DMS53 treated with DMSO at 0.1 percent for 48 hours (cell line): ENCODE measurements around the gene GRM8.

Experiments used
- DNase-seq: peaks from one replicate; lab custom pipeline; 2025; ENCODE audit not compliant: unreplicated experiment; lab: John Stamatoyannopoulos, UW

GRM8 gene

DNA sequence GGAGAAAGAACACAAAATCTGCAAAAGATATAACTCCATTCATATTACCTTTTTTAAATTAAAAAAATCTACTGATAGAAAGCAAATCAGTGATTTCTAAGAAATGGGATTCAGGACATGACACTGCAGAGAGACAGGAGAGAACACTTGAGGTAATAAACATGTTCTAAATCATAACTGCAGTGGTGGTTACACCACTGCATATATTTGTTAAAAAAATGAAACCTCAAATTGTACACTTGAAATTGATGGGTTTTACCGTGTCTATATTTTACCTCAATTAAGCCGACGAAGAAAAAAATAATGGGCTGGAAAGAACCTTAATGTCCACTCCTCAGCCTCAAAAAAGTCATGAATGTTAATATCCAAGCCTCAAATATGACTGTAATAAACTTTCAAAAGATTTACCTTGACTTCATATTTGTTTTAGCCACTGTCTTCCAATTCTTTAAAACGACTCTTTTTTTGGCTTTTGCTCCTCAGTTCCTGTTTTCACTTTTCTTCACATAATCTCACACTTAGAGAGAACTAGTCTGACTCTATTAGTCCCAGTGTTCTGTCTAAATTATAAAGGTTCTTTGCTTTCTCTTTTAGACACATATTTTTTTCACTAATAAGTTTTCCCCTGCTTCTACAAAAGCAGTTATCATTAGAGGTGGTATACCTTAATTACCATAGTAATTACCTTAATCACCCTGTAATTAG lies 502.4 kb downstream of the GRM8 start:
- no peak for DNase-seq

DNA sequence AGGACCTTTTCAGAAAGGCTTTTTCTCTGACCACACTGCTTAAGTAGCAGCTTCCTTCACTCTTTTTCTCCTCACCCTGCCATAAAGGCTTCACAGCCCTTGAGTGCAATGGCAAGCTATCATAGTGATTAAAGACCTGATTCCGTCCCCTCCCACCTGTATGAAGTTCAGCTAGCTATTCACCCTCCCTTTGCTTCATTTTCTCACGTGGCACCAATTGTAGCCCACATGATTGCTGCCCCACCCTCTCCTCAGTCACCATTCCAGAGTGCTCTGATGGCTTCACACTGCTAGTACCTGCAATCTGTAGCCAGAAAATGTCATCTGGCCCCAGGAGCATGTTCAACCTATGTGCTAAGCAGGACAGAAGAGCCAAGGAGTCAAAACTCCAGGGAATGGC lies 523.8 kb downstream of the GRM8 start:
- DNase-seq, result no peak

DNA sequence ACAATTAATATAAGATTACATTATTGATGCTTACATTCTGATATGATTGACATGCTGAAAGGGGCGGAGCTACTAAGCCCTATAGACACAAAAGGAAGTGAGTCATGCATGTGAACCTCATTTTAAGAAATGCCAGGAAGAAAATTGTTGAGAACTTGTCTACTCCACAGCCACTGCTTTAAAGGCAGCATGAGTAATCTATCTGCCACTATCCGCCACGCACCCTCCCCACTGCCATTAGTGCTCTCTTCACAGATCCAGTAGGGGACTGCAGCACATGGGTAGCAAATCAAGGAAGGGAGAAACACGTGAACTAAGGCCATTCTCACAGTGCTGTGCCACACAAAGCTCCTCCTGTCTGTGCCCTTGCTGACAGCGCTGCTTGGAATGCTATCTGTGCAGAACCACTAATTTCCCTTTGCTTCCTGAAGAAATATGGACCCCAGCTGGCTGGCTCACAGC lies 524.8 kb downstream of the GRM8 start:
- DNase-seq, result no peak

DNA sequence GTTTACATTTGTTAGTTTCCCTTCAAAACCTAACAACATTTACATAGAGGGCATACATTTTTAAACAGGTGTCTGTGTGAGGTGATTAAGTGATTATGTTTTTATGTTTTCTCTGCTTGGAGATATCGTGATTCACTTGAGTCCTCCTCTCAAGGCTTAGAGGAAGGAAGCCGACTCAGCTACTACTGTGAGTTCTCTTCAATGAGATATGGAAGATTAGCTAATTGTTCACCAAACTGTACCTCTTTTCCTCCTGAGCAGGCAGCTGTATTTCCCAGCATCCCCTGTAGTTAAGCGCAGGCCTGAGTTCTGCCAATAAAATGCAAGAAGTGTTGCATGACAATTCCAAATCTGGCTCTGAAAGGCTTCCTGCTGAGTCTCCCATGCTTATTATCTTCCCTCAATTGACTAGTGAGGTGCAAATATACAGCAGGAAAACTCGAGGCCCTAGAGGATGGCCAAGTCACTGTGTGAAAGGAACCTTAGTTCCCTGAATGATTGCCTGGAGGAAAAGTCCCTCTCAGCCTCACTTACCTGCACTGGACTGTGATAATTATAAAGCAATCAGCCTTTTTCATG lies 528.7 kb downstream of the GRM8 start:
- DNase-seq, result no peak

DNA sequence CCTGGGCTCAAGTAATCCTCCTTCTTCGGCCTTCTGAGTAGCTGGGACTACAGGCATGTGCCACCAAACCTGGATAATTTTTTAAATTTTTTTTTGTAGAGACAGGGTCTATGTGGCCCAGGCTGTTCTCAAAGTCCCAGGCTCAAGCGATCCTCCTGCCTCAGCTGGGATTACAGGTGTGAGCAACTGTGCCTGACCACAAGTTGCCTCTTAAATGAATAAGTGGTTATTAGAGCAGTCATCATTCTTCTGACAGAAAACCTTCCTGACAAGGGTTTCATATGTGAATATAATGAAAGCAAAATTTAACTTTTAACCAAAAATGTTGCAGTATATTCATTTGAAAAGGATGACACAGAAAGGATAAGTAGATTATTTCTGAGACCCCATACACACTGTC lies 532.5 kb downstream of the GRM8 start:
- DNase-seq, result no peak

DNA sequence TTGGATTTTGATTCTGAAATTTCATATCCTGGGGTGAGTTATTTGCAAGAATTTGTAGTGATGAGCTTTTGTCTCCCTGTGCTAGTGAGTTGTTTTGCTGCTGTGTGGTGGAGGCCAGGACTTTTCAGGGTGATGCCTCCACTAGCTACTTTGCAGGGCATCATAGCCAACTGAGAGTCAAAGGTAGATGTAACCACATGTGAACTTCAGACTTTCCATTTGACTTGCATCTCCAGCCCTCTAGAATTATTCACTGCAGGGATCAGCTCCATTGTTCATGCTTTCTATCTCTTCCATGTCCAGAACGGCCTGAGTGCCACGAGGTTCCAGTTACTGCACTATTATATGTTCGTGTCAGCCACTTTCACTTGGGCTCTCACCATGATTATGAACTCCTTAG lies 534.3 kb downstream of the GRM8 start:
- DNase-seq, result no peak

DNA sequence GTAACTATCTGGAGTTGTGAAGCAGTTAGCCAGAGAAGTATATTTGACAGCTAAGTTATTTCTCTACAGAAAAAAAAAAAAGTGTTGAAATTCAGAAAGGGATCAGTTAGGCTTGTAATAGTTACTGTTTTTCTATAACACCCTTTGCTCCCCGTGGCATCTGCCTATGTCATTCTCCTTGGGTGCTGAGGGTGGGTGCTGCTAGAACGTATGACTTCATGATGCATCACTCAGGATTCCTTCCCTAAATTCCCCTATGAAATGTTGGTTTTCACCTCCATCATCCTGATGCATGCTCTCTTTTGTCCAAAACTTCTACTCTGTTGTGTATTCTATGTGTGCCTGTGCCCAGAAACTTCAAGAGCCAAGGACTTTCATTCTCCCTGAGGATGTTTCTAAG lies 536.4 kb downstream of the GRM8 start:
- DNase-seq, result no peak

DNA sequence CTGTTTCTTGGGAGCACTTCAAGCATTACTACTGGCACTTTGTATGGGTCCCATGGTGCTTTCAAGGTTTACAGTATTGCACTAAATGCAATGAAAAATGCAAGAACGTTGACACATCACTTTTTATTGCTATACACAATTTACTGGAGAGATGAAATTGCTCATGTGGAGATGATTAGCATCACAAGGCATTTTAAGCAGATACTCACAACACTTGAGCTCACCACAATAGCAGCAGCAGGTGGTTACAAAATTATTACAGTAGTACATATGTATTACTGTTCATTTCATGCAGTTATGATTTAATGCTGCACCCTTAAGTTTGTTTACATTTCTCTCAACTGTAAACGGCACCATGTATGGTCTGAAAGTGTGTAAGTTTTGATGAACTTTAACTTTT lies 537.7 kb downstream of the GRM8 start:
- peak; percentile 70 for DNase-seq

DNA sequence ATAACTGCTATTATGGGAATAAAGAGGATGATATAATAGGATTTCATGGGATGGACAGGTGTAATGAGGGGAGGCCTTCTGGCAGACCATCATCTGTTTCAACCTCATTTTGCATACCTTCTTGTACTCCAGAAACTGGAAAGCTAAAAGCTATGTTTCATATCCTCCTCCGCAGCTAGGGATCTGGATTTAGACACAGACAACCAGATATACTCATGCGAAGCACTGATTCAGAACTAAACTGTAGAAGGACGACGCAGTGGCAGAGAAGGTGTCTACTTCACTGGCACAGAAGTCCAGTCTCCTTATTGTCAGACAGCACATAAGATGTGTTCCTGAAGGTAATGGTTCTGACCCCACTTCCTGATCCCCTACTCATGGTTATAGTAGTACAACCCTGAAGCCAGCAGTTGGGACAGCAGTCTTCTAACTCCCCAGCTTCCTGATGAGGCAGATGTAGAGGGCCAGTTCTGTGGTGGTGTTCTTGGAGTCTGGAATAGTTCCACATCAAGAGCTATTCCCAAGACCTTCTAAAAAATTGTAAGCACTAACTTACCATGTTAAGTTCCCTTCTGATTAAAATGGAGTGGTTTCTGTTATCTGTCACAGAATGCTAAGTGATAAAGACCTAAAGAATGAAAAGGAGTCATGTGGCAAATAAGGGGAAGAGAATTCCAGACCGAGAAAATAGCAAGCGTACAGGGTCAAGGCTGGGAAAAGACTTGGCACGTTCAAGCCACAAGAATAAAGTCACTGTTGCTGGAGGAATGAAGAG lies 550.3 kb downstream of the GRM8 start:
- no peak for DNase-seq

DNA sequence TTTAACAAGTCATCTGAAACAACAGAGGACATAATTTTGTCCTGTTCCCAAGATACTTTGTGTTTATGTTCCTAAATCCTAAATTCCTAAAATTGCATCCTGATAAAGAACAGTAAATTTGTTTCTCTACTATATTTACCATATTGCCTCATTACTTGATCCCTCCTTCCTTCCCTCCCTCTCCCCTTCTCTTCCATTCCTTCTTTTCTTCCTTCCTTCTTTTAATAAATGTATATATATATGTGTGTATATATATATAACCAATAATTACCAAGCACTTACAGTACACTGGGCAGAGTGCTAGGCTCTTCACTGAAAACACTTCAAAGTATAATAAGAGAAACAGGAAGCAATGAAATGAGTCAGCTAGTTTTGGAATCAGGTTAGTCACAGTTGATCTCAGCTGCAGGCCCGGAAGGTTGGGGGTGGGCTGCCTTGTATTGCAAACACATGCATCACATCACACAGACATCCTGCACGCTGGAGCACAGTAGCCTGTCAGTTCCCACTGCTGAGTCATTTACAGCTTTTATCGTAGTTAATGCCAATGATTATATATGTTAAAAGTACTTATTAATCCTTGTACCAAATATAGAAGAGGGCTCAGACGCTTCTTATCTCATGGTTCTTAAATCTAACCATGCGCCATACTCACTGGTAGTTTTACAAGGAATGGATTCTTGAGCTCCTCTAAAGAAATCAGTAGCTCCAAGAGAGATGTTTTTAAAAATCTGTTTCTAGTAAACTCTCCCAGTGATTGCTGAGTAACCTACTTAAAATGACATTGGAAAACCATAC lies 551.7 kb downstream of the GRM8 start:
- peak; percentile 97 for DNase-seq

DNA sequence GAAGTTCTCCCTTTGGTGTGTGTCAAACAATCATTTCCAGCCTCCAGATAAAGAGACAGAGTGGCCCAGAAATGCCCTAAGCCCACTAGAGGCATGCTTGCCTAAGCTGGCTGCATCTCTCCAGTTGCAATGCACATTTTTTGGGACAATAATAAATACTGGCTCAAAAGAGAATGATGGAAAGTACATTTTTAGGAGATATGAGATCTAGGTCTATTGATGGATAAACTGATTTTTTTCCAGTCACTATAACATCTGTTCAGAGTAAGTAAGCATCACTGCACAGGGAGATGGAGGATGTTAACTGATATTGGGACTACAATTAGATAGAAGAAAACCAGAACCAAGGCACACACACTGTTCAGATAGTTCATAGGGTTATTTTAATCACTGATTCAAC lies 553.0 kb downstream of the GRM8 start:
- no peak for DNase-seq

DNA sequence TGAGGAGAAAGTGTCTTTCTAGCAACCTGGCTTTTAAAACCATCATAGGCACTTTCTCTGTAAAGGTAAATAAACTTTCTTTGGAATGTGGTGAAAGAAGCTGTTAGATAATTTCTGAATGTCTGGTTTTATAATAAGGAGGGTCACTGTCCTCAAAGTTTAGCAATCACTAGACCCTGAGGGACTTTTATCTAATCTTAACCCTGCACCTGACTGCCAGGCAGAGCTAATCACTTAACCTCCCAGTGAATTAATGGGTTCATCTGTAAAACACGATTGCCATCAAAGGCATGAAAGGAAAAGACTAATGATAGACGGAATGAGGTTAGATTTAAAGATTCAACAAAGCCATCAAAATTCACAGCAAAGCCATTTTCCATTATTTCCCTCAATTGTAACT lies 553.8 kb downstream of the GRM8 start:
- no peak for DNase-seq

DNA sequence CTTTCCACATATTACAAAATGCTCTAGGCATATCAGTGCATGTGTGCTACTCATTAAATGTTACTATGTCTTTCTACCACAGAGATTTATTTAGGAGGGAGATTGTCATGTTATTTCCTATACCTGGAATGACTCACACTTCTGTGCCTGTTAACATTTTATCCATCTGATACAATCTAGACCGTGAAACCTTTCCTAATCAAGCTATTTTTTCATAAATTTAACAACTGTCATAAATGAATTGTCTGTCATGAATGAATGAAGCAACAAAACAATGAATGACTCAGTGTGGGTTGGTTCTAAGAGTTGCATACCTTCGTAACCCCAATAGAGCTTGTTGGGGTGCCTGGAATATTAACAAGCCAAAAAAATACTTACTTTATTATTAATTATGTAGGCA lies 554.3 kb downstream of the GRM8 start:
- no peak for DNase-seq

DNA sequence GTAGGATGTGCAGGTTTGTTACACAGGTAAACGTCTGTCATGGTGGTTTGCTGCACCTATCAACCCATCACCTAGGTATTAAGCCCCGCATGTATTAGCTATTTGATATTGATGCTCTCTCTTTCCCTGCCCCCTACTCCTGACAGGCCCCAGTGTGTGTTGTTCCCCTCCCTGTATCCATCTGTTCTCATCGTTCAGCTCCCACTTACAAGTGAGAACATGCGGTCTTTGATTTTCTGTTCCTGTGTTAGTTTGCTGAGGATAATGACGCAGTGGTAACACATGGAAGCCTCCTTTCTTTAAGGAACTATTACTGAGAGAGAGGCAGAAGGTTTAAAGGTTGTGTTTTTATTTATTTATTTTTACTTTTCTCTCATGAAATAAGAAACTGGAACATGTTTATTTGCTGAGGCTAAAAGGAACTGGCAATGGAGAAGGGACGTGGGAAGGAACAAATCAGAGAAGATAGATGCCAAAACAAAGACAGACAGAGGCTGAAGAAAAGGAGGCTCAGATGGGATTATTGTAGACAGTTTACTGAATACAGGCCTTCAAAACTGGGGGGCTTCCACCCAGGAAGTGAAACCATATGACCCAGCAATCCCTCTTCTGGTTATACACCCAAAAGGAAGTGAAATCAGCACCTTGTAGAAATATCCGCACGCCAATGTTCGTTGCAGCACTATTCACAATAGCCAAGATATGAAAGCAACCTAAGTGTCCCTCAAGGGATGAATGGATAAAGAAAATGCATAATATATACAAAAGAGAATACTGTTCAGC lies 556.3 kb downstream of the GRM8 start:
- no peak for DNase-seq

DNA sequence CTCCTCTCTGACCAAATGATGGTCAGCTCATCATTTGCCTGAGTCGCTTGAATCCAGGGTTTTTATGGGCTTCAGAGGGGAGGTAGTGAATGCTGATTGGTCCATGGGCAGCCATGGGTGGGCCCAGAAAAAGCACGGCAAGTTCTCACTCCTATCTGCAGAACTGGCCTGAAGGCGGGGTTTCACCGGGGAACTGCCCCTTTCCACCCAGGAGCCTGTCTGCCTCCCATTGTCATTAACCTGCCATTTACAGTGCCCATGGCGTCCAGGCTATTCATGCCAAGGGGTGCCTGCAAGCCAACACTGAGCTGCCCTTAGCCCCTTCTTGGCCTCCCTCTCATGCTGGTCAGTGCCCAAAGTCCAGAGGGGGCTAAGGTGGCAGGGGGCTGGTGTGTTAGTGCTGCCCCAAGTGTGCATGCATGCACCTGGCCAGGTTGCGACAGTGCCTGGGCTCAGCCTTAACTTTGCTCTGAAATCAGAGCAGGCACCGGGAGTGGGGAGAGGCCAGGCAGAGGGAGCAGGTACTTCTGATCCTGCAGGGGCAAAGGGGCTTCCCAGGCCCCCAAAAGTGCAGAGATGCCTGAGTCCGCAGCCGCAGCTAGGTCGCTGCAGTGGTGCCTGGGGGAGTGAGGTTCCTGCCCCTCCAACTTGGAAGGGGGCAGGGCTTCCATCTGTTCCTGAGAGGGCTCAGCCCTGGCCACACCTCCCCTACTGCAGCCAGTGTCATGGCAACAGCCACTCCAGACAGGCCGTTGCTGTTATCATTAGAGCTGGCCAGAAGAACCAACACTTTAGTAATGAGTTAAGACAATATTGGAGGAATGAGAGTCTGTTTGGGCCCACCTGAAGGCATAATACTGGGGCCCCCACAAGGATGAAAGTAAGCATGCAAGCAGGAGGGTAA lies 561.6 kb downstream of the GRM8 start:
- DNase-seq, result no peak

DNA sequence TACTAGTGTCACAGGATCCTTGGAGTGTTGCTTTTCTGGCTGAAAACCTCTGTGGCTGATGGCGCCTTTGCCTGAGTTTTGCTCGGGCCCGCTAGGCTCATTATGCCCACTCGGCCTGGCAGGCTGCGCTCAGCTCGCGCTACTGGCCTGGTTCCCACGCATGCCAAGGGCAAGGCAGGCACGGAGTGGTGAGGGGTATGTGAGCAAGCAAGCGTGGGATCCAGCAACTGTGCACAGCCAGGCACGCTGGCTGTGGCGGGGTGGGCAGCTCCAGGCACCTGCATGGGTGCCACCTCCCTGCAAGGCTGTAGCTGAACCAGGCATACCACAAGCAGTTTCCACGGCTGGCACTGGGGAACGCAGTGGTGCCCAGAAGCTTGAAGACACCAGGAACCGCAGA lies 562.6 kb downstream of the GRM8 start:
- no peak for DNase-seq

DNA sequence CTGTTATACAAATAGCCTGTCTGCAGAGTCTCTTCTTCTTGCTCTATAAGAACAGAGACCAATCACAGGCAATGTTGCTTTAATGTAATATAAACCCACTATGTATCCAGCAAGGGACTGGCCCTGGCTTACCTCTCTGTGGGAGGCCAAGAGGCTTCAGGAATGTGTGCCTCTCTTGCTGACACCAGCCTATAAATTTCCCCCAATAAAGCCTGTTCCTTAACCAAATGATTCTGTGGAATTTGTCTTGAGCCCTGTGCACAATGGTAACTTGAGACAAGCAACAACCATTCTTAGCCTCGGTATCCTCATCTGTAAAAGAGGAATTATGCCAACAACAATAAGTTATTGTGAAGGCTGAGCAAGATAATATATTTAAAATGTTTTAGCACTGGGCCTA lies 563.7 kb downstream of the GRM8 start:
- no peak for DNase-seq

DNA sequence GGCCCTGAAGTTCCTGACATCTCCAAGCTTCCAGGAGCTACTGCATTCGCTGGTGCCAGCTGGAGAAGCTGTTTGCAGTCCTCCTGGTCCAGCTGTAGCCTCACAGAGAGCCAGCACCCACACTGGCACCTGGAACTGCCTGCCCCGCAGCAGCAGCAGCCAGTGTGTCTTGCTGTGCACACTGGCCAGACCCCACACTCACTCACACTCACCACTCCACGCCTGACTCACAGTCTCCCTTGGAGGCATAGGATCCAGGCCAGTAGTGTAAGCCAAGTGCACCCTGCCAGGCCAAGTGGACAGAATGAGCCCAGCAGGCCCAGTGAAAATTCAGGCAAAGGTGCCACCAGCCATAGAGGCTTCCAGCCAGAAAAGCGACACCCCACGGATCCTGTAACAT lies 566.3 kb downstream of the GRM8 start:
- DNase-seq, result no peak

DNA sequence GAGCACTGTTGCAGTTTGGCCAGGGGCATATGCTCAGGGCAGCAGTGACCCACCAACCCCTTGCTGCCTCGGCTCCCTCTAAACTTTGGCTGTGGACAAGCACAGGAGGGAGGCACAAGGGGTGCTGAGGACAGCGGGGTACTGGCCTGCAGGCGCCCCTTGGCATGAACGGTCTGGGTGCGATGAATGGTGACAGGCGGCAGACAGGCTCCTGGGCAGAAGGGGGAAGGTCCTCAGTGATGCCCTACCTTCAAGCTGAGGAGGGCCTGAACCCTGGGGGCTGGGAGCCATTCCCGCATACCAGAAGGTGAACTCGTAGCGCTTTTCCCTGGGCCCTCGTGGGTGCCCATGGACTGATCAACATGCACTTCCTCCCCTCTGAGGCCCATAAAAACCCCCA lies 567.1 kb downstream of the GRM8 start:
- no peak for DNase-seq
